ENCODE results near the gene PI4K2A.

PI4K2A gene

DNA sequence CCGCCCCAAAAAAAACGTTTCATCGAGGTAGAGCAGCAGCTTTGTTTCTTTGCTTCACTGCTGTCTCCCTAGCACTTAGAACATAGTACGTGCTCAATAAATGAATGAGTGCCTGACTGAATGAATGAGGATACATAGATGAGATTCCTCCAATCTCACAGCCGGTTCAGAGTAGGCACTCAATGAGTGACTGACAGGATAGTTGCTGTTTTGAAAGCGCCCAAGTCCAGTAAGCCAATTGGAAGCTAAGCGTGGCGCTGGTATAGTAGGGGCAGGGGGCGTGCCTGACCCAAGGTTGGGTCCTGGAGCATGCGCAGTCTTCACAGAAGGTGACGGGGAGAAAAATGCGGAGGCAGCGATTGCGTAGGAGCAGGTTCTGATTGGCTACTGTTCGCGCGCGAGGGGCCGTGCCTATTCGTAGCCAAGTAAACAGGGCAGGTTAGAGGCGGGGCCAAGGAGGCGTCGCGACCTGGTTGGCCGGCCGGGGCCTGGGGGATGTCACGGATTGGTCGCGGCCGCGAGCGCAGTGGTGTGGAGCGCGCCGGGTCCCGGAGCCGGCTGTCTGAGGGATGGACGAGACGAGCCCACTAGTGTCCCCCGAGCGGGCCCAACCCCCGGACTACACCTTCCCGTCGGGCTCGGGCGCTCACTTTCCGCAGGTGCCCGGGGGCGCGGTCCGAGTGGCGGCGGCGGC lies at the start of gene PI4K2A:
Gene PI4K2A, plus strand, starts transcription at position 498 of the 694 bp plus-strand sequence. Its CDS starts 72 bp downstream, at position 570.
- peak; percentile 96 to 98 for DNase-seq (ENCODE audit: extremely low read depth in 1 of 2, low read depth in 1 of 2)

DNA sequence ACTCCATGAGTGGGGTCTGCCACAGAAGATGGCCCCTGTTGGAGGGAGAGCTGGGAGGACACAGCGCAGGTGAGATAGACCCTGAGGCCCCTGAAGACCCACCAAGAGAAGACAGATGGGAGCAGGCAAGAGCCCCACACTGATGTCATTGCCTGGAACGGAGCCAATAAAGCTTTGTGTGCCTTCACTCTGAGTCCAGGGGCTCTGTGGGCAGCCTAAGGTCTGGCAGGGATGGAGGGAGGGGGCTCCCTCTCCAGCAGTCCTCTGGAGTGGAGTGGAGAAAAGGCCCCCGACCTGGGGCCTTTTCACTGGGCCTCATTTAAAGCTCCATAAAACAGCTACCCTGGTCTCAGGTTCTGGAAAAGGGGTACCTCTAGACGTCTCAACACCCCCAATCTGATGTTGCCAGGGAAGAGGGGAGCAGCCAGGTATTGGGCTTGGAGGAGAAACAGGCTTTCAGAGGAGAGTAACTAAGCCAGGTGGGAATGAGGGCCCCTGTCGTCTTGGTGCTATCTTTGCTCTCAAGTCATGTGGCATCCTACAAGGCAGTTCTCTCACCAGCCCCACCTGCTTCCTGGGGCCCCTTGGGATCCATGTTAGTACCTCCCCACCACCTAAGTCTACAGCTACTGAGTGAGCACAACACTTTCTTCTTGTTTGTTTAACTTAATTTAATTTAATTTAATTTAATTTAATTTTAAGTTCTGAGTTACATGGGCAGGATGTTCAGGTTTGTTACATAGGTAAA lies 49.5 kb upstream of the PI4K2A start:
- DNase-seq (ENCODE audit: extremely low read depth in 1 of 2, low read depth in 1 of 2), result no peak

DNA sequence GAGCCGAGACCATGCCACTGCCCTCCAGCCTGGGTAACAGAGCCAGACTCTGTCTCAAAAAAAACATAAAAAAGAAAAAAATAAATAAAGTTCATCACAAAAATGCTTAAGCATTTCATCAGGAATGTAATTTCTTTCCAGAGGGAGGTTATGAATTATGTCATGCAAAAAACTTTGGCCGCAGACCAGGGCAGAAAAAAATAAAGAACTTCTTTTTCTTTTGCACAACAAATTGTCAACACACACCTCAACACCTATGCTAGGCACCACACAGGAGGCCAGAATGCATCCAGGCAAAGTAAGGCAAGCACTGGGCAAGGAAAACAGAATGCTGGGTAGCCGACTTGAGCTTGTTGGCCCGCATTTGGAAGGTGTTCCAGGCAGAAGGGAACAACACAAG lies 47.0 kb upstream of the PI4K2A start:
- DNase-seq (ENCODE audit: extremely low read depth in 1 of 2, low read depth in 1 of 2), result no peak

DNA sequence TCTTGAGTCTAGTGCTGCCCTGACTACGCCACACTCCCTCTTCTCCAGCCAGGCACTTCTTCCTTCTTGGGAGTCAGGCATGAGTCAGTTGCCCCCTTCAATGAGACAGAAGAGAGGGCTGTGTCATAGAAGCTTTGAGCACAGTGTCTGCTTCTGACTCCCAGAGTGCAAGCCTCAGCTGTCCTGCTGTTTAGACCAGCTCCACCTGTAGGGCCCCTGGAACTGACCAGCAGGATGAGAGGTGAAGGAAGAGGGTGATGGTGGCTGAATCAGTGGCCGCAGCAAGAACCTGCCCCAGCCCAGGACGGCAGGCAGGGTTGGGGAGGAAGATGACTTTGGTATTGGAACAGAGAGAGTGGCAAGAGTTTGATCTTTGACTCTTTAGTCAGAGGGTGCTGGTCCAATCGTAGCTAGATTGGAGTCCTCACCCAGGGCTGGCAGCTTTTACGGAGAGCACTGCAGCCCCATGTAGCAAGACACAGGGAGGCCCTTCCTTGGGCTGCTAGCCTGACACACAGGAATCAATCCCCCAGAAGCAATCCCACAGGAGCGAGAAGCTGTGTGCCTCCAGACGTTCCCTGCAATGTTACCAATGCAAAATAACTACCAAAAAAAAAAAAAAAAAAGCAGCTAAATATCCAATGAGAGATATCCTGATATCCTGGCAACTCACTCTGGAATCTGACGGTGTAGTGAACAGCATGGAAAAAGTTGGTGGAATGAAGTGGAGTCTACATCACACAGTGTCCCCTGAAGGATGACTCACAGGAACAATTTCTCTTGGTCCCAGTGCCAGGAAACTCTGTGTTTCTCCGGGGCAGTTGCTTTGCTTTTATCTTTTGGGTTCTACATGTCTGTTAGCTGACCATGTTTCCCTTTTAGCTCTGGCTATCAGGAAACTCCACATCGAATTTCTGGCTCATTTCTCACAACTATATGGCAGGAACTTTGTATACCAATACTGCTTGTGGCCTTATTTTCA lies 44.1 kb upstream of the PI4K2A start:
- no peak for DNase-seq (ENCODE audit: extremely low read depth in 1 of 2, low read depth in 1 of 2)

DNA sequence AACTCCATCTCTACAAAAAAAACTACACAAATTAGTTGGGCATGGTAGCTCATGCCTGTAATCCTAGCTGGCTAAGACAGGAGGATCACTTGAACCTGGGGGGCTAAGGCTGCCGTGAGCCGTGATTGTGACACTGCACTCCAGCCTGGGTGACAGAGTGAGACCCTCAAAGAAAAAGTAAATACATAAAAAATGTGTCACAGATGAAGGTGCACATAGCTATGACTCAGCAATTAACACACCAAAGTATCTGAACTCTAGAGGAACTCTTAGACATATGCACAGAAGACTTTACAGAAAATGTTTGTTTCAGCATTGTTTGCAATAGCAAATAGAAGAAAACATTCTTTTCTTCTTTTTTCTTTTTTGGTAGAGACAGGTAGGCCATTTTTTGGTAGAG lies 42.7 kb upstream of the PI4K2A start:
- DNase-seq (ENCODE audit: extremely low read depth in 1 of 2, low read depth in 1 of 2), result no peak

DNA sequence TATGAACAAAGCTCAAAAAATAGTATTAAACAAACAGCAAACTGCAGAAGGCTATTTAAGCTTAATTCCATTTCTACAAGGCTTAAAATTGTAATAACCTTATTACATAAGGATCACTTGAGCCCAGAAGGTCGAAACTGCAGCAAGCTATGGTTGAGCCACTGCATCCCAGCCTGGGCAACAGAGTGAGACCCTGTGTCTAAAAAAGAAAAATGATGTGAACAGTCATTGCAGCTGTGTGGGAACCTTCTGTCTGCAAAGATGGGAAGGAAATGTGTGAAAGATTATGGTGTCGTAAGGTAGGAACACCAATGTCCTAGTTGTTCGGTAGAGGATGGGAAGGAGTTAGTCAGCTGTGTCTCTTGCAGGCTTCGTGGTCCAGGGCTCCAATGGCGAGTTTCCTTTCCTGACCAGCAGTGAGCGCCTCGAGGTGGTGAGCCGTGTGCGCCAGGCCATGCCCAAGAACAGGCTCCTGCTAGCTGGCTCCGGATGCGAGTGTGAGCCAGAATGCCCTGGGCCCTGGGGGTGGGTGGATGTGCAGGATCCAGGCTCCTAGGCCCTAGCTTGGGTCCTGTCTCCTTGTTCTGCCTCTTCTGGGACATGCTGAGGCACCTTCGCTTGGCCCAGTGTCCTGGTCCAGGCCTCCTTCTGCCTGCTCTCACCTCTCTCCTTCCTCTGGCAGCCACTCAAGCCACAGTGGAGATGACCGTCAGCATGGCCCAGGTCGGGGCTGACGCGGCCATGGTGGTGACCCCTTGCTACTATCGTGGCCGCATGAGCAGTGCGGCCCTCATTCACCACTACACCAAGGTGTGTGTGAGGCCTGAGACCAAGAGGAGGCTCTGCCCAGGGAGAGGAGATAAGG lies 41.8 kb upstream of the PI4K2A start:
- no peak for DNase-seq (ENCODE audit: extremely low read depth in 1 of 2, low read depth in 1 of 2)

DNA sequence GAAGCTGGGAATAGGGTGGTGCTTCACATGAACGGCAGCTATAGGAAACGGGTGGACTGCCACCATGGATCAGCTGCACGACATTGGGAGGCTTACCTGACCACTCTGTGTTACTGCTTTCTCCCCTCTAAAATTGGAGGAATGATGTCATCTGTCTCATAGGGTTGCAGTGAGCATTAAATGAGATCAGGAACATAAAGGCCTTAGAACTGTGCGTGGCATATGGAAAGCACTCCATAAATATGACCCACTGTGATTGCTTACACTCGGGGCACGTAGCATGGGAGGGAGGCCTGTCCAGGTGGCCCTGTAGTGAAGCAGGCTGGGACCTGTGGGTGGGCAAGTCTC lies 41.2 kb upstream of the PI4K2A start:
- DNase-seq (ENCODE audit: extremely low read depth in 1 of 2, low read depth in 1 of 2), result no peak

DNA sequence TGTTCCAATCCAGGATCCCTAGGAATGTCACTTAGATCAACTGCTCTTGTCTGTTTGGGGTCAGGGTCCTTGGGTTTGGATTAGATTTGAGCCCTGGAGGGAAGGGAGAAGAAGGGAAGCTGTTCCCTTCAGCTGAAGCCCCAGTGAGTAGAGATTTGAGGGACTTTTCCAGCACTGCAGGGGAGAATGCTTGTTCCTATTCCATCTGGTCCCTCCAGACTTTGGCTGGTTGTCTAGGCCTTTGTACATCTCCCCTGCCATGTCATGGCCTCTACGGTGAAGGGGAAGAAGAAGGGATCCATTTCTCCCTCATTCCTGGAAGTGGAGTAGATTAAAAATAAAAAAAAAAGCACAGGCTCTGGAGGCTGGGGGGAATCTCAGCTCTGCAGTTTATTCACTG lies 39.9 kb upstream of the PI4K2A start:
- DNase-seq (ENCODE audit: extremely low read depth in 1 of 2, low read depth in 1 of 2), result no peak

DNA sequence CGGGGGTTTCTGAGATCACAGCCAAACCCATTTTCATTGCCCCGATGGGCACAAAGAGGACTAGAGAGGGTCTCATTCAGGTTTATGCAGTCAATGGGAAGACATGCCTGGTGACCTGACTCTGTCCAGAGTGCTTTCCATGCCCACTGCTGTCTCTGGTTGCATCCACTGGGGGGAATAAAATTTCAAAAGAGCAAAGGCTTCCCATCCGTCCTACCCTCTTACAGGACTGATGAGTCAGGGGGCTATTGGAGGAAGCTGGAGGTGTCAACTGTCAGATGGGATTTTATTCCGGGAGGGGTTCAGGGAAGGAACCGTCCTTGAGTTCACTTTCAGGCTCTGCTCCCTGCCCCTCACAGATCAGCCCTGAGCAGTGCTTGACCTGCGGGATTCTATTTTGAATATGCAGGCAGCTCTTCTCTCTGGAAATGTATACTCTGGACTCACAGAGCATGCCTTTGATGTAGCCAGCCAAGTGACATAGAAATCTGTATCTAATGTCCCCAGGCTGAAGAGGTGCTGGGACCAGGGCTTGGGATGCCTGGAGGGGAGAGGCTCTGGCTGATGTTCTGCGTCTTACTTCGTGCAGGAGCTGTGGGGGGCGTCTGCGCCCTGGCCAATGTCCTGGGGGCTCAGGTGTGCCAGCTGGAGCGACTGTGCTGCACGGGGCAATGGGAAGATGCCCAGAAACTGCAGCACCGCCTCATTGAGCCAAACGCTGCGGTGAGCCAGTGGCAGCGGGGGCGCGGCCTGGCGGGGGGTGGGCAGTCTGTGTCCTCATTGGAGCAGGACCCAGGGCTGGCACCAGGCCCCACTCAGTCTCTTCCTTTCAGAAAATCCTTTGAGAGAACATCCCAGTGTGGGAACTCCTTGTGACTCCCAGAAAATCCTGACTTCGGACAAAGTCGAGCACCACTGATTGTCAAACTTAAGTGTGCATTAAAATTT lies 38.9 kb upstream of the PI4K2A start:
- DNase-seq (ENCODE audit: extremely low read depth in 1 of 2, low read depth in 1 of 2), result no peak

DNA sequence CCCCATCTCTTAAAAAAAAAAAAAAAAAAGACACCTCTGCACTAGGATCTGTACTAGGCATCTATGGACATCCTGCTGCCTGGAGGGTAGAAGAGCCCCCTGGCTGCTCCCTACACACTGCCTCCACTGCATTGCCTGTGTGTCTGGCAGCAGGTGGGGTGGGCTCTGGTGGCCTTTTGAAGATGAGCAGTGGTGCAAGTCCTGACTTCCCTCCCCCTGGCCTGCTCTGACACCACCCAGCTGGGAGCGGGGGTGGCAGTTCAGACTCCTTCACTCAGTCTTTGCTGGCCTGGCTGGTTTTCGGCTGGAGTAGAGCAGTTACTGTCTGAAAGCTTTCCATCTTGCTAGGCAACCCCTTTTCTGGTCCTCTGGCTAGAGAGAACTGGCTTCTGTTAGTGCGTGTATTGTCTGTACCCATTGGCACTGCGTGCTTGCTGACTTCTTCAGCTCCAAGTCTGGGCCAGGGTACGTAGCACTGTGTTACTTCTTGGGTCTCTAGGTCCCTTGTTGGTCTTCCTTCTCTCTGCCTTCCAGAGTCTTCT lies 33.3 kb upstream of the PI4K2A start:
- DNase-seq (ENCODE audit: extremely low read depth in 1 of 2, low read depth in 1 of 2), result no peak

DNA sequence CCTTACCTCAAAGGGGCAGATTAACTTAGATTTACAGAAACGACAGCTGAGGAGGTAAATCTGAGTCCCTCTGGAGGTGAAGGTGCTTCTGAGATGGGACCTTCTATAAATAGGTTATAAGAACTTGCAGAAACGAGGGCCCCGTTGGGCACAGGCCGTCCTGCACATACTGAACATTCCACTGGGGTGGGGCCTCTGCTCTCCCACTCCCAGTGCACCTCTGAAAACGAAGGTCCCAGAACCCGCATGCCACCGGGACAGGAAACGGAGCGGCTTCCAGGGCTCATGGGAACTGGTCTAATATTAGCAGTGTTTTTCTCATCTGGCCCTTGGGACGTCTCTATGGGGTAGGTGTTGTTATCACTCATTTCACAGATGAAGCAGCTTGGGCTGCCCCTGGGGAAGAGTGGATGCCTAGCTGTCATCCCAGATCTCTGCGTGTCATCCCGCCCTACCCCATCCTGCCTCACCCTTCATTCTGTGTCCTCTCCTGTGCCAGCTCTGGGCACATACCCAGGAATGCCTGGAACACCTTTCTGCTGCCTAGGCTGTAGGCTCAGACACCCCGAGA lies 31.4 kb upstream of the PI4K2A start:
- no peak for DNase-seq (ENCODE audit: extremely low read depth in 1 of 2, low read depth in 1 of 2)

DNA sequence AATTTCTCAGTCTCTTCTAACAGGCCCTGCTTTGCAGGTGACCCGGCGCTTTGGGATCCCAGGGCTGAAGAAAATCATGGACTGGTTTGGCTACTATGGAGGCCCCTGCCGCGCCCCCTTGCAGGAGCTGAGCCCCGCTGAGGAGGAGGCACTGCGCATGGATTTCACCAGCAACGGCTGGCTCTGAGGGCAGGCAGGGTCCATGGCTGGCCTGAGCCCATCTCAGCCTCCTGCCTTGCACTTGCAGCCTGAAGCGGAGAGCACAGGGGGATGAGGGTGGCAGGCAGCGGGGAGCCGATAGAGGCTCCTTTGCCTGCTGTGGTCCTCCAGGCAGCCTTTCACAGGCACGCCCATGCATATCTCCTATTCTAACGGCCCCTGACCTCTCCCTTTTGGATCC lies 29.0 kb upstream of the PI4K2A start:
- no peak for DNase-seq (ENCODE audit: extremely low read depth in 1 of 2, low read depth in 1 of 2)

DNA sequence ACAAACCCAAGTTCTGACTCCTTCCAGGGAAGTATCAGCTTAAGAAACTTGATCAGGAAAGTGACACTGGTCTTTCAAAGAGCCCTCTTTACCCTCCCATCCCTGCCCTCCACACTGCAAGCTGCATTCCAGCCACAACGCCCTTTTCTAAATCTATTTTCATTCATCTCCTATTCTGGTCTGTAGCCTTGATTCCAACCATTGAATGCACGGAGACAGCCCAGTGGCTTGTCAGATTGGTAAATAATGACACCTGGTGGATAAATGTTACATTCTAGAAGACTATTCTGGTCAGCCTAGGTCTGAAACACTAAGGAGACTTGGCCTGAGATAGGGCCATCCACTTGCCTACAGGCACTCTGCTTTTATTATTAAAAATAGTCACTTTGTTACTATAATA lies 28.1 kb upstream of the PI4K2A start:
- no peak for DNase-seq (ENCODE audit: extremely low read depth in 1 of 2, low read depth in 1 of 2)

DNA sequence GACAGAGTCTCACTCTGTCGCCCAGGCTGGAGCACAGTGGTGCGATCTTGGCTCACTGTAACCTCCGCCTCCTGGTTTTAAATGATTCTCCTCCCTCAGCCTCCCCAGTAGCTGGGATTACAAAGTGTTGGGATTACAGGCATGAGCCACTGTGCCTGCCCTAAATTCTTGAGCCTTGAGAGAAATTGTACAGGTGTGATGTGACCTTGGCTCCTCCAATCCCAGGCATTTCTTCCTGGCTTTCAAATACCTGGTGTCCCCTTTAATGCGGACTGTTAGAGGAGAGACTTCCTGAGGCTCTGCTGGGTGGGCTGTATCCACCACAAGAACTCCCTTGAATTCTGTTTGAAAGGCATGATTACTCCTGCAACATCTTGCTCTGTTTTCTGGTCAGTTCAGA lies 22.2 kb upstream of the PI4K2A start:
- no peak for DNase-seq (ENCODE audit: extremely low read depth in 1 of 2, low read depth in 1 of 2)

DNA sequence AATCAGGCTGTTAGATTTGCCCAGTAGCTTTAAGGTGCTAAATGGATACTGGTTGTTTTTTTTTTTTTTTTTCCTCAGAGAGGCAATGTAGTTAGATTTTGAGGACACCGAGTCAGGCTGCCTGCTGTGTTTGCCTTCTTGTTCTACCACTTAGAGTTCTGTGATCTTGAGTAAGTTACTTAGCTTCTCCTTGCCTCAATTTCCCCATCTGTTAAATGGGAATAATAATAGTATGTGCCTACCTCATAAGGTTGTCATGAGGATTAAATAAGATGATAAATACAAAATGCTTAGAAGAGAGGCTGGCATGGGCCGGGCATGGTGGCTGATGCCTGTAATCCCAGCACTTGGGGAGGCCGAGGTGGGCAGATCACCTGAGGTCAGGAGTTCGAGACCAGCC lies 21.7 kb upstream of the PI4K2A start:
- DNase-seq (ENCODE audit: extremely low read depth in 1 of 2, low read depth in 1 of 2), result no peak

DNA sequence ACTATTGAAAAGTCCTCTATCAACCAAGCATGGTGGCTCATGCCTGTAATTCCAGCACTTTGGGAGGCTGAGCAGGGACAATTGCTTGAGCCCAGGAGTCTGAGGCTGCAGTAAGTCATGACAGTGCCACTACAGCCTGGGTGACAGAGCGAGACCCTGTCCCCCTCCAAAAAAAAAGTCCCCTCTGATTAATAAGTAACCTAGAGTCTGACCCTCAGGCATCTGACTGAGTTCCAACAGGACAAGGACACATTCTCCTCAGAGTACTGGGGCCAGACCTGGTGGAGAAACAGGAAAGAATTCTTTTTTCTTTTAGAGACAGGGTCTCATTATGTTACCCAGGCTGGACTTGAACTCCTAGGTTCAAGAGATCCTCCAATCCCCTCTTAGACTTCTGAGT lies 17.2 kb upstream of the PI4K2A start:
- DNase-seq (ENCODE audit: extremely low read depth in 1 of 2, low read depth in 1 of 2), result no peak

DNA sequence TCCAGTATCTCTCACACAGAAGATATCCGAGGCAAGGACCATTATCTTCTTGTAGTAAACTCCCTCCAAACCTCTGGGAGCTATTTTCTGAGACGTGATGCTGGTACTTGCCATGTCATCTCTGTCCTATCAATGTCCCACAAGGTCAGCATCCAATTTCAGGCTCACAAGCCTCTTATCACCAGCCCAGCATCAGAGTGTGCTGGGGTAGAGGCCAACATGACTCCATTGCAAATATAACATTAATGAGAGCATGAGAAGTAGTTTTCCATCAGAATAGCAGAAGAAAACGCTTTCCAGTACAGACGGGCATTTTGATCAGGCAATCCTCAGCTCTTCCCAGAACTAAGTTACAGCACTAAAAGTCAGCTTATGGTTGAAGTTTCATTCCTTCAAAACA lies 12.7 kb upstream of the PI4K2A start:
- DNase-seq (ENCODE audit: extremely low read depth in 1 of 2, low read depth in 1 of 2), result no peak

DNA sequence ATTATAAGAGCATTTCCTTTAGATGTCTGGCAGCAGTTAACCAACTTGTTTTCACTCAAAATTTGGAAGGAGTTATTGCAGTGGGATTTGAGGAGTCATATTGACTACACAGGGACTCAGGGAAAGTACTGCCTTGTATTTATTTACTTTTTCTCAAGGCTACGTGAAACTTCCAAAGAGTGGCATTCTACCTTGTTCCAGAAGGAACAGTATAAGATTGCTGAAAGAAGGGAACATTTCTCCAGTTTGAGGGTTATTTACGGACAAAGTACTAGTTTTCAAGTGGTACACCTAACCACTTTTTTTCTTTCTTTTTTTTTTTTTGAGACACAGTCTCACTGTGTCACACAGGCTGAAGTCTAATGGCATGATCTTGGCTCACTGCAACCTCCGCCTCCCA lies 12.2 kb upstream of the PI4K2A start:
- no peak for DNase-seq (ENCODE audit: extremely low read depth in 1 of 2, low read depth in 1 of 2)

DNA sequence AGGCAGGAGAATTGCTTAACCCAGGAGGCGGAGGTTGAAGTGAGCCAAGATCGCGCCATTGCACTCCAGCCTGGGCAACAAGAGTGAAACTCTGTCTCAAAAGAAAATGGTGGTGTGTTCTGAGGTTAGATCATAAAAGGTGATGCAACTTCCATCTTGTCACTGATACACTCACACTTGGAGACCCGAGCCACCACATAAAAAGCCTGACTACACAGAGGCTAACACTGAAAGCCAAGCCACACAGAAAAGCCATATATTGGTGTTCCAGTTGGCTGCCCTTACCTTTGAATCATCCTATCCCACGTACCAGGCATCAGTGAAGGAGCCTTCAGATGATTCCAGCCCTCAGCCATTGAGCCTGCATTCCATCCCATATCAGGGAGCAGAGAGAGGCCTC lies 11.2 kb upstream of the PI4K2A start:
- DNase-seq (ENCODE audit: extremely low read depth in 1 of 2, low read depth in 1 of 2), result no peak

All from activated CD8-positive, alpha-beta memory T cell treated with anti-CD3 and anti-CD28 coated beads for 1 hour (primary cell).